ENCODE results near the gene WNT9B.

DNA sequence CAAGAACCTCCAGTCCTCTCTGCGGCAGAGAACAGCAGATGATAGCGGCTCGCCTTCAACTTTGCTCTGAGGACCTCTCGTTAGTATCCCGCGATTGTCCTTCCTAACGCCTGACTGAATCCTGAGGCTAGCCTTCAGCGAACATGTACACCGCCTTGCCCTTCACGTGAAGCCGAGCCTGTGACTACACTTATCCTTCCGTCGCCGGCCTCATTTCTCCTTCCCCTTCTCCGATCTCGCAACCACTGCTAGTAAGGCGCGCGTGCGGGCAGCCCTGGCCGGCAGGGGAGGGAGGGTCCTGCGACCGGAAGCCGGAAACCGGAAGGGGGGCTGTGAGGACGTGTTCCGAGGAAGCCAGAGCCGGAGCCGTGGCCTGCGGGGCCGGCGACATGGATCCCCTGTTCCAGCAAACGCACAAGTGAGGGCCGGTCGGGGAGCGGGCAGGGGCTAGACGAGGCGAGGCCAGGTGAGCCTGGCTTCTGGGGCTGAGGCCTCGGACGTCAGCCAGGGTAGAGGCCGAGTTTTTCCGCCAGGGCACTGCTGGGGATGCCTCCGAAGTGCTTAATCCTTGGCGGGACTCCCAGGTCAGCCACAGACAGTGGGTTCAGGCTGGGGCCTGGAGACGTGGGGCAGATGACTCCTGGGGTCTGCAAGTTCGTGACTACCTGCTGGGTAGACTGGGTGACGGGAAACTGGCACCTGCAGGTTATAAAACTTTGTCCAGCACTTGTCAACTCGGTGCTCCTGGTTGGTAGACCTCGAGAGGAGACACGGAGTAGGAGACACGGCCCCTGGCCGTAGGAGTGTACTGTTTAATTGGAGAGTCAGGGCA is 71.6 kb downstream of the WNT9B start, which contains the start of gene GOSR2:
- TF ChIP-seq, protein P1, sequence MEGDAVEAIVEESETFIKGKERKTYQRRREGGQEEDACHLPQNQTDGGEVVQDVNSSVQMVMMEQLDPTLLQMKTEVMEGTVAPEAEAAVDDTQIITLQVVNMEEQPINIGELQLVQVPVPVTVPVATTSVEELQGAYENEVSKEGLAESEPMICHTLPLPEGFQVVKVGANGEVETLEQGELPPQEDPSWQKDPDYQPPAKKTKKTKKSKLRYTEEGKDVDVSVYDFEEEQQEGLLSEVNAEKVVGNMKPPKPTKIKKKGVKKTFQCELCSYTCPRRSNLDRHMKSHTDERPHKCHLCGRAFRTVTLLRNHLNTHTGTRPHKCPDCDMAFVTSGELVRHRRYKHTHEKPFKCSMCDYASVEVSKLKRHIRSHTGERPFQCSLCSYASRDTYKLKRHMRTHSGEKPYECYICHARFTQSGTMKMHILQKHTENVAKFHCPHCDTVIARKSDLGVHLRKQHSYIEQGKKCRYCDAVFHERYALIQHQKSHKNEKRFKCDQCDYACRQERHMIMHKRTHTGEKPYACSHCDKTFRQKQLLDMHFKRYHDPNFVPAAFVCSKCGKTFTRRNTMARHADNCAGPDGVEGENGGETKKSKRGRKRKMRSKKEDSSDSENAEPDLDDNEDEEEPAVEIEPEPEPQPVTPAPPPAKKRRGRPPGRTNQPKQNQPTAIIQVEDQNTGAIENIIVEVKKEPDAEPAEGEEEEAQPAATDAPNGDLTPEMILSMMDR (IDR thresholded peaks at IDR 0.05), result no peak
- no peak for TF ChIP-seq FOSB (CRISPR knock-in tag; IDR thresholded peaks at IDR 0.05)
- peak; percentile 65; the same call in 1 of the 2 replicates for TF ChIP-seq MAZ (IDR thresholded peaks at IDR 0.05; ENCODE audit: borderline replicate concordance, low read depth, low read length)
- peak; percentile 98 to 99 for TF ChIP-seq JUN (IDR thresholded peaks at IDR 0.05)
- TF ChIP-seq EP300 (IDR thresholded peaks at IDR 0.05), result no peak
- TF ChIP-seq, protein P2, sequence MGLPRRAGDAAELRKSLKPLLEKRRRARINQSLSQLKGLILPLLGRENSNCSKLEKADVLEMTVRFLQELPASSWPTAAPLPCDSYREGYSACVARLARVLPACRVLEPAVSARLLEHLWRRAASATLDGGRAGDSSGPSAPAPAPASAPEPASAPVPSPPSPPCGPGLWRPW (IDR thresholded peaks at IDR 0.05), result no peak
- no peak for TF ChIP-seq KDM1A (IDR thresholded peaks at IDR 0.05; ENCODE audit: low read depth)
- TF ChIP-seq MYC (IDR thresholded peaks at IDR 0.05; ENCODE audit: borderline replicate concordance, low read length), result peak; percentile 81
- TF ChIP-seq, protein P3, sequence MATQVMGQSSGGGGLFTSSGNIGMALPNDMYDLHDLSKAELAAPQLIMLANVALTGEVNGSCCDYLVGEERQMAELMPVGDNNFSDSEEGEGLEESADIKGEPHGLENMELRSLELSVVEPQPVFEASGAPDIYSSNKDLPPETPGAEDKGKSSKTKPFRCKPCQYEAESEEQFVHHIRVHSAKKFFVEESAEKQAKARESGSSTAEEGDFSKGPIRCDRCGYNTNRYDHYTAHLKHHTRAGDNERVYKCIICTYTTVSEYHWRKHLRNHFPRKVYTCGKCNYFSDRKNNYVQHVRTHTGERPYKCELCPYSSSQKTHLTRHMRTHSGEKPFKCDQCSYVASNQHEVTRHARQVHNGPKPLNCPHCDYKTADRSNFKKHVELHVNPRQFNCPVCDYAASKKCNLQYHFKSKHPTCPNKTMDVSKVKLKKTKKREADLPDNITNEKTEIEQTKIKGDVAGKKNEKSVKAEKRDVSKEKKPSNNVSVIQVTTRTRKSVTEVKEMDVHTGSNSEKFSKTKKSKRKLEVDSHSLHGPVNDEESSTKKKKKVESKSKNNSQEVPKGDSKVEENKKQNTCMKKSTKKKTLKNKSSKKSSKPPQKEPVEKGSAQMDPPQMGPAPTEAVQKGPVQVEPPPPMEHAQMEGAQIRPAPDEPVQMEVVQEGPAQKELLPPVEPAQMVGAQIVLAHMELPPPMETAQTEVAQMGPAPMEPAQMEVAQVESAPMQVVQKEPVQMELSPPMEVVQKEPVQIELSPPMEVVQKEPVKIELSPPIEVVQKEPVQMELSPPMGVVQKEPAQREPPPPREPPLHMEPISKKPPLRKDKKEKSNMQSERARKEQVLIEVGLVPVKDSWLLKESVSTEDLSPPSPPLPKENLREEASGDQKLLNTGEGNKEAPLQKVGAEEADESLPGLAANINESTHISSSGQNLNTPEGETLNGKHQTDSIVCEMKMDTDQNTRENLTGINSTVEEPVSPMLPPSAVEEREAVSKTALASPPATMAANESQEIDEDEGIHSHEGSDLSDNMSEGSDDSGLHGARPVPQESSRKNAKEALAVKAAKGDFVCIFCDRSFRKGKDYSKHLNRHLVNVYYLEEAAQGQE (IDR thresholded peaks at IDR 0.05), result 0 out of 2 replicates have a peak, but pooled peaks have one; percentile 22
- no peak for TF ChIP-seq SREBF2 (IDR thresholded peaks at IDR 0.05)

All from A549 (cell line).